ENCODE results near the gene PHF2. TPM values are rescaled to one million over a fixed set of nuclear protein-coding genes. Genes with fewer than 3 reads are reported as not detected.

Gene PHF2
- total RNA-seq, 2 donors from 2014 or later, result 22.7 to 23.4 TPM

GRCh38 chr9:93633492-93634221, 57.3 kb downstream of the PHF2 start:
- Histone ChIP-seq H3K4me1 (no peaks in the 10 kb centered on the region), H3K9me3 (no peaks in the 10 kb centered on the region), H3K9ac (ENCODE audit: low read depth in 2 of 2, low read length in 2 of 2) (no peak overlapping the region), H3K27ac (no peak overlapping the region), H3K27me3 (no peaks in the 10 kb centered on the region), H3K36me3 (no peaks in the 10 kb centered on the region), H3K4me3 (no peak overlapping the region)
- peak; percentile 13 for DNase-seq
- no peak for TF ChIP-seq CTCF (IDR thresholded peaks at IDR 0.05)
- intact Hi-C loops (cut with DNase I), result no loop called here

GRCh38 chr9:93634311-93635185, 58.2 kb downstream of the PHF2 start:
- Histone ChIP-seq H3K4me1 (no peaks in the 10 kb centered on the region), H3K9ac (ENCODE audit: low read depth in 2 of 2, low read length in 2 of 2) (no peak overlapping the region), H3K27ac (no peak overlapping the region), H3K27me3 (no peaks in the 10 kb centered on the region), H3K4me3 (no peak overlapping the region), H3K36me3 (no peaks in the 10 kb centered on the region), H3K9me3 (no peaks in the 10 kb centered on the region)
- DNase-seq, result no peak
- no peak for TF ChIP-seq CTCF (IDR thresholded peaks at IDR 0.05)
- intact Hi-C loops (cut with DNase I), result no loop called here

DNA sequence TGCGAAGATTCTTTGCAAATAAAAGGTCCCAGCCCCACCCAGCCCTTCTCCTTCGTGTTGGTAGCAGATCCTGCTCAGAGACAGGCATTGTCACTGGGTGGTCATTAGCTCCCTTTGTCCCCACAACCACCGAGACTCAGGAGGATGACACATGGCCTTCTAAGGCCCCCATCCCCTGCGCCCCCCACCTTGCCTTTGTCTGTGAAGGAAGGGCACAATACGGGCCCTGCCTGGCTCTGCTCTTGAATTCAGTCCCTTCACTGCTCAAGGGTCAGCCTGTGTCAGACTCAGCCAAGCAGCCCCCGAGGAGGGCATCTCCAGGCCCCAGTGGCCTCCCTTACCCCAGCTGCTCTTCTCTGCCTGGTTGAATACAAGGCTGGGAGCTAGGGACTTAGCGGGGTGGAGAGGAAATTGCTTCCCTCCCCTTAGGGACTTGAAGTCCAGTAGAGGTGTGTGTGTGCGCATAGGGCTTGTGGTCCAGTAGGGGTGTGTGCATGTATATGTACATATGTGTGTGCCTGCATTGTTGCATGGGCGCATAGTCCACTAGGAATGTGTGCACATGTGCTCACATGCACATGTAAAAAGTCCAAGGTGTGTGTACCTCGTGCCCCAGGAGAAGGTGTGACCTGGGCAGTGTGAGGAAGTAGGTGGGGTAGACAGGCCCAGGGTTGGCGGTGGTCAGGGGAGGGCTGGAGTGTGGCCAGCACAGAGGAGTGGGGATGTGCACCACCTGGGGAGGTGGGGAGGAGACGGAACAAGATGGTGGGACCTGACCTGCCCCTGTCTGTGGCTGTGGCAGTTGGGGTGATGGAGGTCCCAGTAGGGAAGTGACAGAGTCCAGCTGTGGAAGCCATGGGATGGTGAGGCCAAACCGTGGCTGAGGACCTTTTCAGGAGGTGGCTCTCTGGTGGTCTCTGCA, 59.1 kb downstream of the PHF2 start:
- Histone ChIP-seq H3K4me3 (no peak overlapping the region), H3K9ac (ENCODE audit: low read depth in 2 of 2, low read length in 2 of 2) (no peak overlapping the region), H3K27ac (no peak overlapping the region), H3K9me3 (no peaks in the 10 kb centered on the region), H3K27me3 (no peaks in the 10 kb centered on the region), H3K36me3 (no peaks in the 10 kb centered on the region), H3K4me1 (no peaks in the 10 kb centered on the region)
- no peak for DNase-seq
- TF ChIP-seq CTCF (IDR thresholded peaks at IDR 0.05), result no peak
- intact Hi-C loops (cut with DNase I), result no loop called here

GRCh38 chr9:93636172-93636661, 59.8 kb downstream of the PHF2 start:
- Histone ChIP-seq H3K27me3 (no peaks in the 10 kb centered on the region), H3K9ac (ENCODE audit: low read depth in 2 of 2, low read length in 2 of 2) (no peak overlapping the region), H3K27ac (no peak overlapping the region), H3K4me1 (no peaks in the 10 kb centered on the region), H3K9me3 (no peaks in the 10 kb centered on the region), H3K4me3 (no peak overlapping the region), H3K36me3 (no peaks in the 10 kb centered on the region)
- no peak for DNase-seq
- intact Hi-C loops (cut with DNase I), result no loop called here
- TF ChIP-seq CTCF (IDR thresholded peaks at IDR 0.05), result no peak

DNA sequence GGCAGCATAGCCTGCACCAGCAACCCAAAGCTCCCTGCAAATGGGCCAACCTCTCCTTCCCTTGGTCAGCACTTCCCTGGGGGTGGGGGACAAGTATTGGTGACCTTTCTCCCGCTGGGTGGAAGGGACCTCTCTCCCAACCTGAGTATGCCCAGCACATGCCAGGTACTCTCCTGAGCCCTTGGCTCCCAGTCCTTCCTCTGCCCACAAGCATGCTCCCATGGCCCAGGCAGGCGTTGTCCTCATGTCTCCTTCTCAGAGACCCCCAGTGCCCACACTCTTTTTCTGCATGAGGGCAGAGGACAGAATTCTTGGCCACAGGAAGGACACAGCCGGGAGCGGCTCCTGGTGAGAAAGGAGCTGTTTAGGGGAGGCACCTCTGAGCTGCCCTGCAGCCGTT, 60.3 kb downstream of the PHF2 start:
- H3K27me3 ChIP-seq, result no peaks in the 10 kb centered on the region
- TF ChIP-seq CTCF (IDR thresholded peaks at IDR 0.05), result no peak
- H3K27ac ChIP-seq, result no peak overlapping the region
- H3K4me1 ChIP-seq, result no peaks in the 10 kb centered on the region
- no peaks in the 10 kb centered on the region for H3K9me3 ChIP-seq
- no peaks in the 10 kb centered on the region for H3K36me3 ChIP-seq
- no peak overlapping the region for H3K4me3 ChIP-seq
- intact Hi-C loops (cut with DNase I), result no loop called here
- DNase-seq, result no peak
- H3K9ac ChIP-seq (ENCODE audit: low read depth in 2 of 2, low read length in 2 of 2), result no peak overlapping the region

Measured in colonic mucosa (tissue), 4 donors.